OCI-LY7 (cell line): ENCODE data around the gene KSR1. TPM values are rescaled to one million over a fixed set of nuclear protein-coding genes. Genes with fewer than 3 reads are reported as not detected.

ENCODE experiments used
- BruUV-seq: library from RNA; stranded (reverse); fragments of 400-500 nt; replicated peaks from 2 replicates; lab custom pipeline; 2021; lab: Mats Ljungman, UMichigan
- CTCF ChIA-PET: fragments of 300-600 bp; sonication (Branson Sonifier 250); formaldehyde crosslinking; loops from one replicate; lab custom pipeline; 2022; ENCODE audit warnings: antibody characterized with exemption; ENCODE audit not compliant: unreplicated experiment; lab: Charles Lee
- POLR2A ChIA-PET: fragments of 300-600 bp; sonication (Branson Sonifier 250); formaldehyde crosslinking; loops from one replicate; lab custom pipeline; 2022; ENCODE audit warnings: antibody characterized with exemption; lab: Charles Lee
- DNase-seq: peaks from one replicate; pipeline ENCODE4 v3.0.0-alpha.2; 2015; ENCODE audit warnings: low spot score
- H2AFZ ChIP-seq: fragments of 200-600 bp; sonication (generic), shearing (Covaris generic); 2 replicates; pipeline ENCODE4 v1.6.1; 2014; ENCODE audit warnings: mild to moderate bottlenecking, antibody characterized with exemption, low read length, moderate library complexity
- H3K27ac ChIP-seq: fragments of 200-600 bp; sonication (generic); 2 replicates; pipeline ENCODE4 v1.5.1; 2014; ENCODE audit warnings: mixed run types, low read depth, mild to moderate bottlenecking, moderate library complexity, low read length, inconsistent platforms; ENCODE audit not compliant: poor library complexity, severe bottlenecking
- H3K36me3 ChIP-seq: fragments of 200-600 bp; sonication (generic); 2 replicates; pipeline ENCODE4 v1.6.1; 2014; ENCODE audit warnings: mild to moderate bottlenecking, antibody characterized with exemption, low read length, moderate library complexity, mixed read lengths; ENCODE audit not compliant: insufficient read depth
- H3K4me1 ChIP-seq: fragments of 200-600 bp; sonication (generic); 2 replicates; pipeline ENCODE4 v1.5.1; 2014; ENCODE audit warnings: mild to moderate bottlenecking, low read length; ENCODE audit not compliant: insufficient read depth, poor library complexity, severe bottlenecking
- H3K4me2 ChIP-seq: fragments of 200-600 bp; sonication (generic); 2 replicates; pipeline ENCODE4 v1.6.1; 2014; ENCODE audit warnings: mild to moderate bottlenecking, low read length
- H3K4me3 ChIP-seq: fragments of 200-600 bp; sonication (generic); 2 replicates; pipeline ENCODE4 v1.5.1; 2014; ENCODE audit warnings: mild to moderate bottlenecking, low read depth, low read length; ENCODE audit not compliant: poor library complexity, severe bottlenecking
- H3K79me2 ChIP-seq: fragments of 200-600 bp; sonication (generic); 2 replicates; pipeline ENCODE4 v1.6.1; 2016; ENCODE audit warnings: low read depth, mild to moderate bottlenecking, low read length, moderate library complexity, mixed read lengths; ENCODE audit not compliant: insufficient read depth
- H3K9me2 ChIP-seq: fragments of 200-600 bp; sonication (generic); 2 replicates; pipeline ENCODE4 v1.6.1; 2016; ENCODE audit warnings: mild to moderate bottlenecking, low read length, mixed read lengths; ENCODE audit not compliant: insufficient read depth
- H3K9me3 ChIP-seq: fragments of 200-600 bp; sonication (generic); 2 replicates; pipeline ENCODE4 v1.6.1; 2014; ENCODE audit warnings: mild to moderate bottlenecking, mixed run types, low read length, mixed read lengths
- H4K20me1 ChIP-seq: fragments of 200-600 bp; sonication (generic); 2 replicates; pipeline ENCODE4 v1.6.1; 2014; ENCODE audit warnings: mild to moderate bottlenecking, antibody characterized with exemption, low read length, moderate library complexity, mixed read lengths; ENCODE audit not compliant: insufficient read depth
- EZH2phosphoT487 ChIP-seq: fragments of 200-600 bp; sonication (generic); IDR thresholded peaks from 2 replicates; pipeline ENCODE4 v1.6.1; 2018; ENCODE audit warnings: low read depth, borderline replicate concordance, mild to moderate bottlenecking, mixed run types, antibody characterized with exemption, low read length, moderate library complexity, mixed read lengths
- intact Hi-C: fragments of 100-400 bp; cut with micrococcal nuclease; formaldehyde crosslinking; loops from one replicate; pipeline ENCODE4 v1.10.0; 2022; ENCODE audit not compliant: unreplicated experiment
- total RNA-seq, 2 experiments: library from RNA; depleted of rRNA in 1 of 2; stranded (reverse); fragments of >200 nt in 1 of 2; shearing (Covaris generic) in 1 of 2; gene quantifications; 2 replicates each; pipeline ENCODE4 v1.2.3, GENCODE V29; 2014 to 2022
- TF ChIP-seq, protein P1 (sequence below): fragments of 200-600 bp; sonication (generic); conservative IDR thresholded peaks from 2 replicates; pipeline ENCODE4 v1.5.1; 2014; ENCODE audit warnings: mild to moderate bottlenecking, antibody characterized with exemption, low read length, moderate library complexity, mixed read lengths

Gene KSR1
- total RNA-seq, 2 experiments from 2014 or later = 2.2 to 4.1 TPM

- ChIA-PET CTCF (no interaction called here), POLR2A (no interaction called here)
- DNase-seq = no peak
- no peak overlapping the region for H3K4me3 ChIP-seq
- no peak overlapping the region for H3K4me2 ChIP-seq
- no peak overlapping the region for H3K27ac ChIP-seq
- H4K20me1 ChIP-seq = no peaks in the 10 kb centered on the region
- no TSS peak for BruUV-seq
- no peak for TF ChIP-seq EZH2phosphoT487
- TF ChIP-seq, protein P1, sequence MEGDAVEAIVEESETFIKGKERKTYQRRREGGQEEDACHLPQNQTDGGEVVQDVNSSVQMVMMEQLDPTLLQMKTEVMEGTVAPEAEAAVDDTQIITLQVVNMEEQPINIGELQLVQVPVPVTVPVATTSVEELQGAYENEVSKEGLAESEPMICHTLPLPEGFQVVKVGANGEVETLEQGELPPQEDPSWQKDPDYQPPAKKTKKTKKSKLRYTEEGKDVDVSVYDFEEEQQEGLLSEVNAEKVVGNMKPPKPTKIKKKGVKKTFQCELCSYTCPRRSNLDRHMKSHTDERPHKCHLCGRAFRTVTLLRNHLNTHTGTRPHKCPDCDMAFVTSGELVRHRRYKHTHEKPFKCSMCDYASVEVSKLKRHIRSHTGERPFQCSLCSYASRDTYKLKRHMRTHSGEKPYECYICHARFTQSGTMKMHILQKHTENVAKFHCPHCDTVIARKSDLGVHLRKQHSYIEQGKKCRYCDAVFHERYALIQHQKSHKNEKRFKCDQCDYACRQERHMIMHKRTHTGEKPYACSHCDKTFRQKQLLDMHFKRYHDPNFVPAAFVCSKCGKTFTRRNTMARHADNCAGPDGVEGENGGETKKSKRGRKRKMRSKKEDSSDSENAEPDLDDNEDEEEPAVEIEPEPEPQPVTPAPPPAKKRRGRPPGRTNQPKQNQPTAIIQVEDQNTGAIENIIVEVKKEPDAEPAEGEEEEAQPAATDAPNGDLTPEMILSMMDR = no peak
- intact Hi-C loops = no loop called here
- H3K36me3 ChIP-seq = no peaks in the 10 kb centered on the region
- H2AFZ ChIP-seq = no peak overlapping the region
- H3K79me2 ChIP-seq = no peaks in the 10 kb centered on the region
- no peaks in the 10 kb centered on the region for H3K4me1 ChIP-seq
- no peaks in the 10 kb centered on the region for H3K9me2 ChIP-seq
- H3K9me3 ChIP-seq = no peaks in the 10 kb centered on the region
These were observed 106.7 kb downstream of the KSR1 start for GRCh38 chr17:27562777-27563455.

GRCh38 chr17:27563532-27563931 is 107.3 kb downstream of the KSR1 start:
- DNase-seq = no peak
- TF ChIP-seq, protein P1 = no peak
- TF ChIP-seq EZH2phosphoT487 = no peak
- no peaks in the 10 kb centered on the region for H3K9me3 ChIP-seq
- H3K36me3 ChIP-seq = no peaks in the 10 kb centered on the region
- no peaks in the 10 kb centered on the region for H3K79me2 ChIP-seq
- ChIA-PET CTCF (interaction anchor here (0.6 kb wide), 1 partner anchor 176 kb away, joined by 3 read pairs; no protein-coding TSS in a partner anchor), POLR2A (interaction anchor here (1.3 kb wide), 1 partner anchor 108 kb away, joined by 3 read pairs; the partner anchor contains the start of gene KSR1)
- H3K4me2 ChIP-seq = no peak overlapping the region
- no peaks in the 10 kb centered on the region for H3K9me2 ChIP-seq
- H3K4me3 ChIP-seq = no peak overlapping the region
- H3K27ac ChIP-seq = no peak overlapping the region
- no TSS peak for BruUV-seq
- H3K4me1 ChIP-seq = no peaks in the 10 kb centered on the region
- intact Hi-C loops = no loop called here
- no peak overlapping the region for H2AFZ ChIP-seq
- no peaks in the 10 kb centered on the region for H4K20me1 ChIP-seq

GRCh38 chr17:27564463-27564862 is 108.2 kb downstream of the KSR1 start:
- Histone ChIP-seq H3K9me2 (no peaks in the 10 kb centered on the region), H3K9me3 (no peaks in the 10 kb centered on the region), H3K4me2 (no peak overlapping the region), H3K36me3 (no peaks in the 10 kb centered on the region), H3K4me3 (no peak overlapping the region), H4K20me1 (no peaks in the 10 kb centered on the region), H3K4me1 (no peaks in the 10 kb centered on the region), H3K79me2 (no peaks in the 10 kb centered on the region), H2AFZ (no peak overlapping the region), H3K27ac (no peak overlapping the region)
- ChIA-PET POLR2A (interaction anchor here (1.3 kb wide), 1 partner anchor 109 kb away, joined by 3 read pairs; the partner anchor contains the start of gene KSR1), CTCF (interaction anchor here (0.5 kb wide), 1 partner anchor 37 kb away, joined by 3 read pairs; no protein-coding TSS in a partner anchor)
- no peak for DNase-seq
- intact Hi-C loops = no loop called here
- no TSS peak for BruUV-seq
- TF ChIP-seq EZH2phosphoT487 = no peak
